ENCODE data around the gene IL17REL.

The IL17REL gene

DNA sequence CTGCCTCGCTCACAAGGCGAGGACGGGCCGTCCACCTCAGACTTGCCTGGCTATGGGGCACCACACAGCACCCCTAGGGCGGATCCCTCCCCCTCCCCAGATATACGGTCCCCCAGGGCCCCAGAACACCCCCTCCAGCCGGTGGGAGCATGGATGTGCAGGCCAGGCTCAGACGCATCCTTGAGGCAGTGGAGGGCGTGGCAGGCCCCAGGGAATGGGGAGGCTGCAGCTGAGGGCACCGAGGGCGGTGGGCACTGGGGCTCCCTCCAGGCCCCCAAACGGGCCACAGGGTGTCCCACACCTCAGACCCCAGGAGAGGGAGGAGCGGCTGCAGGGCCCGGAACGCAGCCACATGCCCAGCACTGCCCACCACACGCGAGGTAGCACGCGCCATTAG, 33.5 kb upstream of the IL17REL start:
- no peak for DNase-seq (ENCODE audit: low spot score)

DNA sequence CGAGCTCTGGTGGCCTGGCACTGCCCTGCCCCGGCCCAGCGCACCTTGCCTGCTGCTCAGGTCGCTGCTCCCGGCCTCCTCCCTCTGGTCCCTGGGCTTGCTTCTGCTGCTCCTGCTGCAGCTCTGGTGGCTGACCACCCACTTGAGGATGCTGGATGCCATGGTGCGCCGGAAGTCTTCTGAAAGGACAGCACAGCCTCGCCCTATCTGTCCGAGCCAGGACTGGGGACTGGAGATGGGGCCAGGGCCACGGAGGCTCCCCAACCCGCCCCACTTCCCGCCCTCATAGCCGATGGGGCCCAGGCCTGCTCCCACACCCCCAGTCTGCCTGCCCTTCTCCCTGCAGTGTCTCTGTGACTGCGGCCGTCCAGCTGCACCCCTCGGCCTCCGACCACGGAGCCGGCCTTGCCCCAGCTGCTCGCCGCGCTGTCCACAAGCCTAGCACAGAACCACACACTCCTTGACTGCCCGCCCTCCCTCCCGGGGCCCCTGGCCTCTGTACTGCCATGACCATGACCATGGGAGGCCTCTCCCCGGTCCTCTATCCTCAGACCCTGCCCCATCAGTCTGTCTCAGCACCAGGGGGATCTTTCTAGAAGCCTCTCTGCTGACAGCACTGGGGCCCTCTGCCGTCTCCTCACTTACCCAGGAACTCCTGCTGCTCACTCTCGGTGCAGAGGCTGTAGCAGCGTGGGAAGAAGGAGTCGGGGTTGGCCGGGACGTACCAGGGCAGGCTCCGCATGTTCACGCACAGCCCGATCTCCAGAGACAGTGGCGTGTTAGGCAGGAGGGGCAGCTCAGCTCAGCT, 32.9 kb upstream of the IL17REL start:
- no peak for DNase-seq (ENCODE audit: low spot score)

DNA sequence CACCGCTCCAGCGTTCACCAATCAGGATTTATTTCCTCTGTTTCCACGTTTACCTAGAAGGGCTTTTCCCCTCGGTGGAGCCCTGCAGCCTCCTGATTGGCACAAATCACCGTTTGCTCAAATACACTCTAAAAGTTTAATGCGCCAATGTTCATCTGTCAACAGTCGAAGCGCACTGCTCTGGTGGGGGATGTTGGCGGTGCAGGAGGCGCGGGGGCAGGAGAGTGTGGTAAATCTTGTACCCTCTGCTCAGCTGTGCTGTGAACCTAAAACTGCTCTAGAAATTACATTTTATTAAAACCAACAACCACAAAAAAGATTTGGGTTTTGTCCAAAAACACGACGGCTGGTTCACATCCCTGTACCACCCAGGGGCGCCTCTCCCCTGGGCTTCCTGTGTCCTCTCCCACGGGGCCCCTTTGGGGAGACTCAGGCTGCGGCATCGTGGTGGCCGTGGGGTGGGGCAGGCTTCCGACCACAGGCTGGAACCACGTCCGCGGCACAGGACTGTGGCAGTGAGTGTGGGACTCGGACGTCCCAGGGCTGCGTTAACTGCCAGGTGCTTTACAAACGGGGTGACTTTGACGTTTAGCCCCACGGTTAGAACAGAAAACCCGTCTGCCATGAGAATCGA, 32.0 kb upstream of the IL17REL start:
- no peak for DNase-seq (ENCODE audit: low spot score)

DNA sequence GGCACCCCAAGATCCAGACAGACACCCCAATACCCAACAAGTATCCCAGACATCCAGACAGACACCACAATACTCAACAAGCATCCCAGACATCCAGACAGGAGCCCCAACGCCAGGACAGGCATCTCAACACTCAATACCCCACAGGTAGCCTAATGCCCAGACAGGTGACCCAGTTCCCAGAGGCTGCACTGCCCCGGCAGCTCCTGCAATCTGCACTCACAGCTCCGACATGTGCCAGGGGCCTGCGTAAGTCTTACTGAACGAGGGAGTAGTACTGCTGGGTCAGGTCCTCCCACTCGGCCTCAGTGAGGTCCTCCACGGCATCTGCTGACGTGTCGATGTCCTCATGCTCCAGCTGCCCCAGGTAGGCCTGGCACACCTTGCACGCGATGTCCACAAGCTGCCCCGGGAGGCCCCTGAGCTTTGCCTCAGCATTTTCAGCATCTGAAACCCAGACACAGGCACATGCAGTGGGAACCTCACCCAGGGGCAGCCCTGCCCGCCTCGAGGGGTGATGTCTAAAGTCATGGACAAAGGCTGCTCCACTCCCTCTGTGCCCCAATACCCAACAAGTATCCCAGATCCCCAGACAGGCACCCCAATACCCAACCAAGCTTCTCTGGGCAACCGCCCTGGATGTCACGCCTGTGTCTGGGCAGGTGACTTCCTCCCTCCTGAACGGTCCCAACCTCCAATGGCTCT, 28.9 kb upstream of the IL17REL start:
- no peak for DNase-seq (ENCODE audit: low spot score)

DNA sequence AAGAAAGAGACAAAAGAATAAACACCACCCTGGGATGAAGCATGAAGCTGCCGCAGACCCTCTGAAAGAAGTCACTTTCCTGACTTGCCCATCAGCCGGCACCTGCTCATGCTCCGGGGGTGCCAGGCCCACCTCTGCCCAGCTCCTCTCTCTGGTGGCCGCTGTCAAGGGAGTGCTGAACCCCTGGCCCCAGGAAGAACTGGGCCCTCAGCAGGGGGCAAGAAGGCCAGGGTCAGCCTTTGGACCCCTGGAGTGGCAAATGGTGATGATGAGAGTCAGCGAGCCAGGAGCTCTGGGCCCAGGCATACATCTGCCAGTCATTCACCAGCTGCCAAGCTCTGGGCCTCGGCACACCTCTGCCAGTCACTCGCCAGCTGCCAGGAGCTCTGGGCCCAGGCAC, 28.2 kb upstream of the IL17REL start:
- no peak for DNase-seq (ENCODE audit: low spot score)

DNA sequence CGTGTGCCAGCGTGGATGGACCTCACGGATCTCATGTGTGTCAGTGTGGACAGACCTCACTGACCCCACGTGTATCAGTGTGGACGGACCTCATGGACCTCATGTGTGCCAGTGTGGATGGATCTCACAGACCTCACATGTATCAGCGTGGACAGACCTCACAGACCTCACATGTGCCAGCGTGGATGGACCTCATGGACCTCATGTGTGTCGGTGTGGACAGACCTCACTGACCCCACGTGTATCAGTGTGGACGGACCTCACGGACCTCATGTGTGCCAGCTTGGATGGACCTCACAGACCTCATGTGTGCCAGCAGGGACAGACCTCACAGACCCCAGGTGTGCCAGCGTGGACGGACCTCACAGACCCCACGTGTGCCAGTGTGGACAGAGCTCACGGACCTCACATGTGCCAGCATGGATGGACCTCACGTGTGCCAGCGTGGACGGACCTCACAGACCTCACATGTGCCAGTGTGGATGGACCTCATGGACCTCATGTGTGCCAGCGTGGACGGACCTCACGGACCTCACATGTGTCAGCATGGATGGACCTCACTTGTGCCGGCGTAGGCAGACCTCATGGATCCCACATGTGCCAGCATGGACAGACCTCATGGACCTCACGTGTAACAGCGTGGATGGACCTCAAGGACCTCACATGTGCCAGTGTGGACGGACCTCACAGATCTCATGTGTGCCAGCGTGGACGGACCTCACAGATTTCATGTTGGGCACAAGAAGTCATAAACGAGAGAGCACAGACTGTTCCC, 27.3 kb upstream of the IL17REL start:
- DNase-seq (ENCODE audit: low spot score), result no peak

DNA sequence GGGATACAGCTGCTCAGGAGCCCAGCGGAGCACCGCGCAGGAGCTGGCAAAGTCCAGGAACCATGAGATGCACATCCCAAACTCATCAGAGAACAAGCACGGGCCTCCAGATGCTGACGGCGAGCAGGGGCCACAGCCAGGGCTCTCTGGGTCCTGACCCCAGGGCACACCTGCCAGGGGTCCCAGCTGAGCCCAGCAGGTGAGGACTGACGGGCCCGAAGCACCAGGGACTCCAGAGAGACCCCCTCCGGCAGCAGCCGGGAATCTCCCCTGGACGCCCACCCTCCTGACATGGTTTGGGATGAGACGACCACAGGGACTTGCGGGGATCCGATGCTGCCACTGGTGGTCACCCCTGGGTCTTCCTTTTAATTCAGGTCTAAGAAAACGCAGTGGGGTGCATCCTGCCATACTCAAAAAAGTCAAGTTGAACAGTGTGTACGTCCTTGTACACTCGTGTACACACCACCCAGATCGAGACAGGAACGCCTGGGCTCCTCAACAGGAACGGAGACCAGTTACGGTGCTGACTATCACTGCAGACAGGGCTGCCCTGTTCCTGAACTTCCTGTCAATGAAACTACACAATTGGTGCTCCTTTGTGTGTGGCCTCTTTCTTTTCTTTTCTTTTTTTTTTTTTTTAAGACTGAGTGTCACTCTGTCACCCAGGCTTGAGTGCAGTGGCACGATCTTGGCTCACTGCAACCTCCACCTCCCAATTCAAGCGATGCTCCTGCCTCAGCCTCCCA, 23.6 kb upstream of the IL17REL start:
- no peak for DNase-seq (ENCODE audit: low spot score)

DNA sequence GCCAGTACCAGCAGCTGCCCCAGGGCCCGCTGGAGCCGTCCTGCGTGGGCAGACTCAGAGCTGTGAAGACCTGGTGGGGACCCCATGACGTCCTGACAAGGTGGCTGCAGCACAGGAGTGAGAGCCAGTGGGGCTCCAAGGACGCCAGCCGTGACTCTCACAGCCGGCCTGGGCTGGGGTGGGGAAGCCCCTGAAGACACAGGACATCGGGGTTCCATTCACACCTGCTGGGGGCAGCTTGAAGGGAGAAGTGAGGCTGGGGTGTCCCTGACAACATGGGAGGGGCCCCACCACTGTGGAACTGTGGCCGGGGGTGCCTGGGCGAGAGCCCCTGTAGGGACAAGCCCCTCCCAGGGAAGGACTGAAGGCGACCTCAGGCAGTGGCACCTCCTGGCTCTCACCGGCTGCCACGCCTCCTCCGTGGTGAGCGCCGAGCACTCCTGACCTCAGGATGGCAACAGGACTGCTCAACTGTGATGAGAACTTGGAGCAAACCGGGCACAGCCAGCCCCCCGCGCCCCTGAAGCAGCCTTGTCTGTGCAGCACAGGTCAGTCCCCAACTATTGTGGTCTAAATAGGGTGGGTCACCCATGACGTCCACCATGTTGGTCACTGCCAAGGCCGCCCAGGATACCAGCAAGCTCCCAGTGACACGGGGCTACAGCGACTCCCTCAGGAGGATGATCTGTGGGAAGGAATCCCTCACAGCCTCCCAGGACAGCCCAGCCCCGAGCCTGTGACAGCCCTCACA, 22.7 kb upstream of the IL17REL start:
- no peak for DNase-seq (ENCODE audit: low spot score)

DNA sequence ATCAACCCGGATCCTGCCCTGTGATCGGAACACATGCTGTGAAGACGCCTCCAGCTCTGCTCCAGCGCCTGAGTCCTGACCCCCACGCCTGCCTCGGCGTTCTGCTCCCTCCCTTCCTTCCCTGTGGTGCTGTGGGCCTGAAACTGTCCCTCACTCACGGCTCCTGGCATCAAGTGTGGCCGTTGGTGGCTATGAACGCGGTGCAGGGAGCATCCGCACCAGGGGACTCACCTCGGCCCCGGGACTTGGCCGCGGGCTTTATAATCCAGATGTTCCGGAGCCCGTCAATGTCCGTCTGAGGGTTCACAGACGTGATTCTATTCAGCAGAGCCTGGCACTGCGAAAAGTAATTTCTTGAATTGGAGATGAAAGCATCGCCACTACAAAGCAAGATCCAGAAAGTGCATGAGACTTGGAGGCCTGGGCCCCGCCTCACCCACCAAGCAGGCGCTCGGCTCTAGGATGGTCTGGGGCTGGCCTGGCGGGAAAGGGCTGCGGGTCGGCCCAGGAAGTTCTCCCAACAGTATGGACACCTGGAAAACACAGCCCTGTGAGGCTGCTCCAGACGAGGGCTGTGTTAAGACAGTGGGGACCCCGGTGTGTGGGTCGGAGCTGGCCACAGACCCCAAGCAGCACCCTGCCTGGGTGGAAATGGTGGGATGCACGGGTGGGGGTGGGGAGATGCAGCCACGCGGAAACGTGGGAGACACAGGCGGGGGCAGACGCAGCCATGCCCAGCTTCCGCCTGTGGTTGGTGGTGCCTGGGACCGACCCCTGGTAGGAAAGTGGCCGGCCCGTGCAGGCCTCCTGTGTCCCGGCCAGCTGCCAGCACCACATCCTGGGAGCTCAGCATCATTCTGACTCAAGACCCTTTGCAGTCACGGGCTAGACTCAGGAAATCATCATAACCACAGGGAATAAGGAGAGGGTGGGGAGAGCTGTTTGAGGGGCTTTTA, 21.8 kb upstream of the IL17REL start:
- DNase-seq (ENCODE audit: low spot score), result no peak

DNA sequence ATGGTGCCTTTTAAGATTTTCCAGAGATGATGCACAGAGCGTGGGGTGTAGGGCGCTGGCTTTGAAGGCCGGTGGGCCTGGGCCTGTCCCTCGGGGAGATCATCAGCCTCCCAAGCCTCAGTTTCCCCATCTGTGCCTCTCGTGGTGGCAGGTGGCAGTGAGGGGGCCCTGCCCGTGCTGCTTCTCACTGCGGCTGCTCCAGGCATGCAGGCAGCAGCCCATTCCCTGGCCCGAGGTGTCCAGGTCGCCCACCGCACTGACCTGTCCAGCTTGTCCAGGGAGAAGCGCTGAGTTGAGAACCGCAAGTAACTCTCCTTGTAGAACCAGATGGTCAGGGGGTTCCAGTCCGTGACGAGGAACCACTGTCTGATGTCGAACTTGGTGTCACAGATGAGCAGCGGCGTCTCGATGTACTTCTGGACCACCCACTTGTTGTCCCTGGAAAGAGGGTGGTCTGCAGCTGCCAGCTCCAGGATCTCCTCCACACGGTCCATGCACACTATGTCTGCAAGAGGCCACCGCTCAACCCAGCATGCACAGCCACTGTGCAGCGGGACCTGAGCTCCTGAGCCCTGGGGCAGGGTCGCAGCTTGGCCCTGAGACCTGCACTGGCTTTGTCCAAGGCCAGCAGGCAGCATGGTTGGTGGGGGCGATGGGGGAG, 20.5 kb upstream of the IL17REL start:
- no peak for DNase-seq (ENCODE audit: low spot score)

DNA sequence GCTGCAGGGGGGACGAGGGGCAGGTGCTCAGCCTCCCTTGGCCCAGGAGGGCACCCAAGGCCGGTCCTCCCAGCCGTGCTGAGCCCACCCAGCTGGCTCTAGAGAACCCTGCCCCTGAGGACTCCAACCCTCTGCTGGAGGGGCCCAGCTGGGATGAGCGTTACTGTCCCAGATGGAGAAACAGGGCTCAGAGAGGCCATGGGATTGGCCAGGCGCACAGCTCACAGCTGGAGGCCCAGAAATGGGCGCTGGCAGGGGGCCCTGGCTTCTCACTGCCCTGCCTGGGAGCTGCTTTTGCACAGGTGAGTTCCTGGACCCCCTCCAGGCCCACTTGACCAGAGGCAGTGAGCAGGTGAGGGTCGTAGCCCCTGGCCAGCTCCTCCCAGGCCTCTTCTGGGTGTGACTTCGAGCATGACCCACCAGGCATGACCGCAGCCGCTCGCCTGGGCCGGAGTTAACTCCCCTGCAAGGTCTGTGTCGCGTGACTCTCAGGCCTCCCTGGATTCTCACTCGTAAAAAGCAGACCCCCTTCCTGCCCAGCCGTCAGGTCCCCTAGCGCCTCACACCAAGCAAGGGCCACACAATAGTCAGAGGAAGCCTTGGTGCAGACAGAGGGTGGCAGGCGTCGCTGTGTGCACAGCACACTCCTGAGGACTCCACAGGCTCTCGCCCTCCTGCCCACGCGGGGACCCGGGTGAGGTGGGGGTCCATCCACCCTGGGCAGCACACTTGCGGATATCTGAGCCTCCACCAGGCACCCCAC, 19.7 kb upstream of the IL17REL start:
- no peak for DNase-seq (ENCODE audit: low spot score)

DNA sequence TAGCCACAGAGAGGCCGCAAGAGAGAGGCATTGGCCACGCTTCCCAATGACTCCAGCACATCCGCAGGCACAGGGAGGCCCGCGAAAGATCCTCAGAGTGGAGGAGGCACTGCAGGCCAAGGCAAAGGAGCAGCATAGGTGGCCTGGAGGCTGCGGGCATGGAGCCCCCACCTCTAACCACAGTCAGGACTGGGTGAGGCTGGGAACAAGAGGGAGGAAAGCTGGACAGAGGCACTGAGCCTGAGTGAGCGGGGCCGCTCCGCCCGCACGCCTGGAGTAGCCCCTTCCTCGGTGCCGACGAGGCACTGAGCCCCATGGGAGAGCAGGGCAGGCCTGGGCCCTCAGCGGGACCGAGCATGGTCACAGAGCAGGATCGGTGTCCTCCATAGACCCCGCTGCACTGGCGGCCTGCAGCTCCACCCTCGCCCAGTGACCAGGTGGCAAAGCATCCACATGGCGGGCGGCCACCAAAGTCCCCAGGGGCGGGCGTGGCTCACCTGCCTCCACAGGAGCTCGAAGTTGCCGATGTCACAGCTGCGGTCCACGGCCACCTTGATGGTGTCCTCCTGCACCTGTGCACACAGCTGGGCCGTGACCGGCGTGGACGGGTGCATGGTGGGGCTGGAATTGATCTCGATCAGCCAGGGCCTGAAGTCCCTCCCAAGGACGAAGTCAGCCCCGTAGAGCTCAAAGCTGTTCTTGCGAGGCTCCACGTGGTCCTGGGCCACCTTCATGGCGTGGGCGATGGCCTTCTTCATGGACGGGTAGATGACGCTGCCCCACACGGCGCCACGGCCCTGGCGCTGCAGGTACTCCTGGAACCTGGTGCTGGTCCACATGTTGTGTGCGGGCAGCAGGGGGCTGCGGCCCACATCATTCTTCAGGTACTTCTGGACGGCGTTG, 18.9 kb upstream of the IL17REL start:
- no peak for DNase-seq (ENCODE audit: low spot score)

DNA sequence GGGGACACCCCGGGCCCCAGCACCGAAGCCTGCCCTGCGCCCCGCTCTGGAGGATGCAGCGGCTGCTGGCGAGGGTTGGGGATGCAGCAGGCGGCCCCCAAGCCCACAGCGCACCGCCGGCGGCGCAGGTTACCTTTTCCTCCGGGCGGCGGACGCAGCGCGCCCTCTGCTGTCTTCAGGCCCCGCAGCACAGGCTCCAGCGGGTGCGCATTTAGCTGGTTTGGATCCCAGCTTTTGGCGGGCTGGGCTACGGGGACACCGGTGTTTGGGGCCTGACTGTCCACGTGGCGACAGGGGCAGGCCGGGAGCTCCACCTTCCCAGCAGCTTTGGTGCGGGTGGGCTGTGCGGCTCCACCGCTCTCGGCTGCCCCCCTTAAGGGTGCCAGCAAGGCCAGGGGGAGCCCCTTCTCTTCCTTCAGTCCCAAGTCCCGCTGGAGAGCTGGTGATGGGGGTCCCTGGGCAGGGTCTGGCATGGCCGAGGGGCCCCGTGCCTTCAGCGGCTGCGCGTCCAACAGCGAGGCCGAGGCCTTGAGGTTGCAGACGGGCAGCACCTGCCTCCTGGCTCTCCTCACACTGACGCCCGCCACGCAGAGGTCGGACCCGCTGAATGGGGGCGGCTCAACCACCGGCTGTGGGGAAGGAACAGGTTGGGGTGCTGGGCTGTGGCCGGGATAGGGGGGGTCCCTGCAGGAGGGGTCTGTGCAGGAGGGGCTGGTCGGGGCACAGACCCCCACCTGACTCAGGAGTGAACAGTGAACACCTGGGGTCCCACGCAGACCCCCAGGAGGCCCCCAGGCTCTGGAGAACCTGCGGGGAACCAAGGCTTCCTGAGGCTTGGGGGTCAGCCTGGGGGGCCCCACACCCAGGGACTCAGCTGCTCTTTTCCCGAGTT, 18.0 kb upstream of the IL17REL start:
- DNase-seq (ENCODE audit: low spot score), result peak; percentile 90

DNA sequence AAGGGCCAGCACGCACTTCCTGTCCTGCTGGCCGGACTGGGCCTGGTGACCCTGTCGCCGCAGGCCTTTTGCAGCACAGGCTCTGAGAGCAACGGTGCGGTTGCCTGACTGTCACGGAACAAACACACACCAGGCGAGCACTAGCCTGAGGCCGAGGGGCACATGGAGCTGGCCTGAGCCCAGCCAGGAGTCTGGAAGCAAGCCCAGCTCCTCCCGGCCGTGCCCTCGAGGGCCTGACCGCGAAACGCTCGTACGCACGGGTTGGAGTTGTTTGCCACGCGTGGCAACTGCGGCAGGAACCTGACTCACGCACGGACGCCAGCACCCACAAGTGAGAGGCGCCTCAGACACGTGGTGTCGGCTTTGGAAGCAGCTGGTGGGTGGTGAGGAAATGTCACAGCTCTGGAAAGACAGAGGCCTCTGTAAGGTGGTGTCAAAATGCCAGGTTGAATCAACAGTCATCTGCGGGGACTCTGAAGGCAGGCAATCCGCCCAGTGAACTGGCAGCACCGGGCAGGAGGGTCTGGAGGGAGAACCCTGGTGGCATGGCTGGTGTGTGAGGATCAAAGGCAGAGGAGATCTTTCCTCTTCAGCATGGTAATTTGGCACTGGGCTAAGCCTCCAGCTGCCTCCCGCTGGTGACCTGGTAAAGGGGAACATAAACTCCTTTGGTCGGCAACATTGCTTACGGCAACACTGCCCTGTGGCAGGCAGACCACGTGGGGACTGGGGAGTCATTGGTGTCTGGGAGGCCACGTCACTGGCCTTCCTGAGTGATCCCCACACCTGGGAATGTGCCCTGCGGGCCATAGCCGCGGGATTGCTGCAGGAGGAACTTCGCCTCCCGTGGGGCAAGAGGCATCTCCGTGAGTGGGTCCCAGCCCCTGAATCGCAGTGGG, 15.3 kb upstream of the IL17REL start:
- peak; percentile 60 for DNase-seq (ENCODE audit: low spot score)

DNA sequence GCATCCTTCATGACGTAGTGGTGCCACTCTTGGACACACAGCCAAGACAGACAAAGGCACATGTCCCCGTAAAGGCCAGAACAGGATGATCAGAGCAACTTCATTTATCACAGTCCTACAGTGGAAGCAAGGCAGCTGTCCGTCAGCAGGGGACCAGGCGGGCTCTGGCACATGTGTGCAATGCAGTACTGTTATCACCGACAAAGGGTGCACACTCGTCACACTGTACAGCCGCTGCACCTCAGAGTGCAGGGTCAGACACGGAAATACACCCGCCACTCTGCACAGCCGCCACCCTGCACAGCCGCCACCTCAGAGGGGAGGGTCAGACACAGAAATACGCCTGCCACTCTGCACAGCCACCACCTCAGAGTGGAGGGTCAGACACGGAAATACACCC, 13.4 kb upstream of the IL17REL start:
- no peak for DNase-seq (ENCODE audit: low spot score)
